Stimulated activated CD4-positive, alpha-beta T cell treated with anti-CD3 and anti-CD28 coated beads, Interleukin-12 subunit alpha, Interleukin-12 subunit beta, amount 100 ng/mL, for 4 hours (primary cell): Measurements from ENCODE around the gene ARHGAP9.
"Not testable (repeated sequence)": the region's sequence is repeated elsewhere in the genome, so short reads cannot be mapped to it uniquely, and the experiment has no call there.

Experiments used
- DNase-seq: peaks from one replicate; pipeline ENCODE4 v3.0.0-alpha.2; 2020

The ARHGAP9 gene

DNA sequence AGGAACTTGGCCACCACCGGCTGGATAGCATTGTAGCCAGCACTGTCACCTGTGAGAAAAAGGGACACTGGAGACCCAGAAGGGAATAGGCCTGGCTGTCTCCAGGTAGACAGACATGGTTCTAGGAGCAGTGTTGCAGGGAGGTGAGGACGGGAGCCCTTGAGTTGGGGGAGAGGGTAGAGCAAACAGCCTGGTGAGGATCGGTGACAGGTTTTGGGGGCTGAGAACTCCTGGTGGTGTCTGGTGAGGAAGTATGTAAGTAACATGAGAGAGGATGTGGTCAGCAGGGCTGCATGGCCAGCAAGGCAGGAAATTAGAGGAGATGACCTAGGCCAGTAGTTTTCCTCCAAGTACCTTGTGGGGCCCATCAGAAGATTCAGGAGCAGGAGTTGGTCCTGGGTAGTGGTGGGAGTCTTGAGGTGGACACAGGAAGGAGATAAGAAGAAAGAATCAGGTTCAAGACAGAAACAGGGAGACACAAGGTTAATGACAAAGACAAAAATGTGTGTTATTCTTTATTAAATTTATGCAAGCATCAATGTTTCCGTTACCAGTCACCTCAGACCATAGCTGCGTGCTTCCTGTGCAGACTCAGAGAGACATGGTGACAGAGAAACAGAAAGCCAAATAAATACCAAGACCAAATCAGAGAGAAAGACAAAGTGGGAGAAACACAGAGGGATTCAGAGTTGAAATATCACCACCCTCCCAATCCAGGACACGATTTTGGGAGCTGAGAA, at the start of gene ARHGAP9:
TSS of gene ARHGAP9 (minus strand) at position 491 of the 740 bp plus-strand sequence. CDS start at position 31, 460 bp downstream.
- DNase-seq: no peak

DNA sequence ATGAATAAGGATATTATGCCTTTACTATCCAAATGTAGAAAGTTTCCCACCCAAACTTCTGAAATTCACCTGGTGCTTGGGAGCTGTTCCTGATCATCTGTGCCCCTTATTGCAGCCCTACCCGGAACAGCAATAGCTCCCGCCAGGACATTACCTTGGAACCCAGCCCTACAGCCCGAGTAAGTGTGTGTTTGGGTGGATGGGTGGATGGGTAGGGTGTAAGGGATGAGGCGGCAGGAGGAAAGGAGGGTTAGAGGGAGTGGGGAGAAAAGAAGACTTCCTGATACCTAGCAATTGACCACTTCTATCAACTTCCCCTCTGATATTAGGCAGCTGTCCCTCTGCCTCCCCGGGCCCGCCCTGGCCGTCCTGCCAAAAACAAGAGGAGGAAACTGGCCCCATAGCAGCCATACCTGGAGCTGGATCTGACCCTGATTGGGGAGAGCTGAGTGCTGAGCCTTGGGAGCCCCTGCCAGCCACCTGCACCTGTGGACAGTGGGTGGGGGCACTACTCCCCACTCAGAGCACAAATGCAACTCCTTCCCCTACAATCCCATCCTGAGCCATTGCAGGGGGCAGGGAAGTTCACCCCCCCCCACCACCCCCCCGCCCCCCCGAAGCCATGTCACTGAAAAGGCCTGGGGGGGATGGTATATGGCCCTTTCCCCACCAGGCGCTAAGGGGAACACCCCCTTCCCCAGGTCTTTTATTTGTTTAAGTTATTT, 49.3 kb upstream of the ARHGAP9 start:
- DNase-seq: no peak

DNA sequence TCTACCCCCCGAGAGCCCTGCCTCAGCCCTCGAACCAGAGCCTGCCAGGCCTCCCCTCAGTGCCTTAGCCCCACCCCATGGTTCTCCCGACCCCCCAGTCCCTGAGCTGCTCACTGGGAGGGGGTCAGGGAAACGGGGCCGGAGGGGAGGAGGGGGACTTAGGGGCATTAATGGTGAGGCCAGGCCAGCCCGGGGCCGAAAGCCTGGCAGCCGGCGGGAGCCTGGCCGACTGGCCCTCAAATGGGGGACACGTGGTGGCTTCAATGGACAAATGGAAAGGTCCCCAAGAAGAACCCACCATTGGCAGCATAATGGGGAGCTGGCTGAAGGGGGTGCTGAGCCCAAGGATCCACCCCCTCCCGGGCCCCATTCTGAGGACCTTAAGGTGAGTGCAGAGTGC, 48.5 kb upstream of the ARHGAP9 start:
- no peak for DNase-seq

DNA sequence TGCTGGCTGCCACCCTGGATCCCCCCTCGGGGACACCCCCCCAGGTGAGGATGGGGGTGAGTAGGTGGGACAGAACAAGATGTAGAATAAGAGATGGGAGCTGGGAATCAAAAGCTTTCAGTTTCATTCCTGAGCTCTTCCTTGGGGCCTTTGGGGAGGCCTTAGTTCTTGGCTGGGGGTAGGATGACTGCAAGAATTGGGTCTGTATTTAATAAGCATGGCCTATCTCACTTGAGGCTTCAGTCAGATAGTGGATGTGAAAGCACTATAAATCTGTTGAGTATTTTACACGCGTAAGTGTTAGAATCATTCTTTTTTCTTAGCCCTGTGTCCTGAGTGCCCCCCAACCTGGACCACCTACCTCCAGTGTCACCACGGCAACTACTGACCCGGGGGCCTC, 47.5 kb upstream of the ARHGAP9 start:
- no peak for DNase-seq

DNA sequence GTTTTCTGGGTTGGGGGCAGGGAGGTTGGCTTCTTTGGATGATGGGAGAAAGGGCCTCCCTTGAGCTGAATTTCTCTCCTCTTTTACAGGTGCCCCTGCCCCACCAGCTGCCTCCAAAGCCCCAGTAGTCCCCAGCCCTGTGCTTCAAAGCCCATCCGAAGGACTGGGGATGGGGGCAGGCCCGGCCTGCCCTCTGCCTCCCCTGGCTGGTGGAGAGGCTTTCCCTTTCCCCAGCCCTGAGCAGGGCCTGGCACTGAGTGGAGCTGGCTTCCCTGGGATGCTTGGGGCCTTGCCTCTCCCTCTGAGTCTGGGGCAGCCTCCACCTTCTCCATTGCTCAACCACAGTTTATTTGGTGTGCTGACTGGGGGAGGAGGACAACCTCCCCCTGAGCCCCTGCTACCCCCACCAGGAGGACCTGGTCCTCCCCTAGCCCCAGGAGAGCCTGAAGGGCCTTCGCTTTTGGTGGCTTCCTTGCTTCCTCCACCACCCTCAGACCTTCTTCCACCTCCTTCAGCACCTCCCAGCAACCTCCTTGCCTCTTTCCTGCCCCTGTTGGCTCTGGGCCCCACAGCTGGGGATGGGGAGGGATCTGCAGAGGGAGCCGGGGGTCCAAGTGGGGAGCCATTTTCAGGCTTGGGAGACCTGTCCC, 46.9 kb upstream of the ARHGAP9 start:
- no peak for DNase-seq

DNA sequence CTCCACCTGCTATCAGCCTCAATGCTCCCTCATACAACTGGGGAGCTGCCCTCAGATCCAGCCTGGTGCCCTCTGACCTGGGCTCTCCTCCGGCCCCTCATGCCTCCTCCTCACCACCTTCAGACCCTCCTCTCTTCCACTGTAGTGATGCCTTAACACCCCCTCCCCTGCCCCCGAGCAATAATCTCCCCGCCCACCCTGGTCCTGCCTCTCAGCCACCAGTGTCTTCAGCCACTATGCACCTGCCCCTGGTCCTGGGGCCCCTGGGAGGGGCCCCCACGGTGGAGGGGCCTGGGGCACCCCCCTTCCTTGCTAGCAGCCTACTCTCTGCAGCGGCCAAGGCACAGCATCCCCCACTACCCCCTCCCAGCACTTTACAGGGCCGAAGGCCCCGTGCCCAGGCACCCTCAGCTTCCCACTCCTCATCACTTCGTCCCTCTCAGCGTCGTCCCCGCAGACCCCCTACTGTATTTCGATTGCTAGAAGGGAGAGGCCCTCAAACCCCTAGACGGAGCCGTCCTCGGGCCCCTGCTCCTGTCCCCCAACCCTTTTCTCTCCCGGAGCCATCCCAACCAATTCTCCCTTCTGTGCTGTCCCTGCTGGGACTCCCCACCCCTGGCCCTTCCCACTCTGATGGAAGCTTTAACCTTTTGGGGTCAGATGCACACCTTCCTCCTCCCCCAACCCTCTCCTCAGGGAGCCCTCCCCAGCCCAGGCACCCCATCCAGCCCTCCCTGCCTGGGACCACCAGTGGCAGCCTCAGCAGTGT, 46.1 kb upstream of the ARHGAP9 start:
- DNase-seq: no peak

DNA sequence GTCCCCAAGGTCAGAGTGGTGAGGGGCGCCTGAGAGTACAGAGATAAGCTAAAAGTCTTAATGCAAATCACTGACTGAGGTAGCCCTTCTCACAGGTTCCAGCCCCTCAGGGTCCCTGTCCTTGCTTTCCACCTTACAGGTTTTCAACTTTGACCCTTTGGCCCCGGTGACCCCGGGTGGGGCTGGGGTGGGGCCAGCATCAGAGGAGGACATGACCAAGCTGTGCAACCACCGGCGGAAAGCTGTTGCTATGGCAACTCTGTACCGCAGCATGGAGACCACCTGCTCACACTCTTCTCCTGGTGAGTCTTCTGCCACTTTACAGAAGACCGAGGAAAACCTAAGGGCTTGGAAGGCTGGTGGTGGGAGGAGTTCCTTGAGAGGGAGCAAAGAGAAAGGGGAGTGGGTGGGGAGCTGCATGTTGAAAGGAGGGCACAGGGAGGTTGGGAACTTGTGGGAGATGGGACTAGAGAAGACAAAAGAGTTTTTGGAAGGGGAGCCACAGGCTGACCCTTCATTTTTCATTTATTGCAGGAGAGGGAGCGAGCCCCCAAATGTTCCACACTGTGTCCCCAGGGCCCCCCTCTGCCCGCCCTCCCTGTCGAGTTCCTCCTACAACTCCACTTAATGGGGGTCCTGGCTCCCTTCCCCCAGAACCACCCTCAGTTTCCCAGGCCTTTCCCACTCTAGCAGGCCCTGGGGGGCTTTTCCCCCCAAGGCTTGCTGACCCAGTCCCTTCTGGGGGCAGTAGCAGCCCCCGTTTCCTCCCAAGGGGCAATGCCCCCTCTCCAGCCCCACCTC, 45.3 kb upstream of the ARHGAP9 start:
- no peak for DNase-seq

DNA sequence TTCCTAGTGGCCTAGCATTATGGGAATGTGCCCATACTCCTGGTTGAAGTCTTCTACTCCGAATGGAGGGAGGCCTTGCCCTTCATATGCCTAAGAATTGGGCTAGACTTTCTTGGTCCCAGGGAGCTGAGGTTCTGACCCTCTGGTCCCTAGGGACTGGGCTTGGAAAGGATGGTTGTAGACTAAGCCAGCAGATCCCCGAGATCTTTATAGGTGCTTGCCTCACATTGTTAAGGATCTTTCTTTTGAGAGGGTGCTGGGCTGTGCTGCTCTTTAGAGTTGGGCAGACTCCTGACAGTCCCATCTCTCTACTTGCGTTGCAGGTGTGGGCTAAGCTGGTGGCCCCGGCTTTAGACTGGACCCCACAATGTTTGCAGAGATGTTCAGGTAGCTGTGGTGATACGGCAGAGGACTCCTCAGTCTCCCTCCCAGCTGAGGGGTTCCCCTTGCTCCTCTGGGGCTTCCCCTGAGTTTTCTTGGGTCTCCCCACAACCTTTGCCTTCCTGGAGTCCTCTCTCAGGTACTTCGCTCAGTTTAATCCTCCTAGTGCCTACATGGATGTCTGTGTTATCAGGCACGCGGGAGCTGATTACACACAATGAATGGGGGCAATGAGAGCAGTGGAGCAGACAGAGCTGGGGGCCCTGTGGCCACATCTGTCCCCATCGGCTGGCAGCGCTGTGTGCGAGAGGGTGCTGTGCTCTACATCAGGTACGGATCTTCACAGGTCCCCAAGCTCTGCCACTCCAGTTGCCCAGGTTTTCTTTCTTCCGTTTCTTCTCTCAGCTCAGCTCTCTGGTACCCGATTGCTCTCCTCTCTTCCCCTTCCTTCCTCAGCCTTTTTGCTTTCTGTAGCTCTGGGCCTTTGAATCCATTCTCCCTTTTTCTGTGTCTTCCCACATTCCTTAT, 44.3 kb upstream of the ARHGAP9 start:
- DNase-seq: no peak

DNA sequence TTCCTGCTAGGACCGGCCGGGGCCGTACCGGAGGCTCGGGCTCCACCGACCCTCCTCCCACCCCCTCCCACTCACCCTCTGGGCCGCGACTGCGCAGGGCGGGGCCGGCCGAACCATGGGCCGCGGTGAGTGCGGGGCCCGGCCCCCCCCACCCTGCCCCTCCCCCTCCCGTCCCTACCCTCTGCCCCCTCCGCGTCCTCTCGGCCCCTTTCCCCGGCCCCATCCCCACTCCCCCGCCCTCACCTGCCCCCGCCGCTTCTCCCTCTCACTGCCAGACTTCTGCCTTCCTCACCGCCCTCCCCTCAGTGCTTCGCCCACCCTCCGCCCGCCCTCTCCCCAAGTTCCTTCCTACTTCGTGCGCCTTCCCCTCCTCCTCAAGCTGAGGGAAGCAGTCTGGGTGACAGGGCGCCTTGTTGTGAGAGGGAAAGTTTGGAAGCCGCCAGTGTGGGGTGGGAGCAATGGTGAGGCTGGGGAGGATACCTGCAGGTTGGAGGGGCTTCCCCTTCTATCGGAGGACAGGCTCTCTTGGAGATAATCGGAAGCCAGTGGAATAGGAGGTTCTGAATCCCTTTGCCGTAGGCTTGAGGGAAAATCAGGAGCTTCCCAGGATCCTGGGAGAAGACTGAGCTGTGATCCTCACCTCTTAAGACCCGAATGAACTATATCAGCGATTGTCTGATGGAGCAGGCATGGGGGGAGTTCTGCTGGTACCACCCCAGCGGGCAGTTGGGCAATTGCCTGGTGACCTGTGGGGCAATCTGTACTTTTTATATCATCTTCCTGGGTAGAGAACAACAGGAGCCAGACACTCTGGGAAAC, 43.4 kb upstream of the ARHGAP9 start:
- peak; percentile 52 for DNase-seq

DNA sequence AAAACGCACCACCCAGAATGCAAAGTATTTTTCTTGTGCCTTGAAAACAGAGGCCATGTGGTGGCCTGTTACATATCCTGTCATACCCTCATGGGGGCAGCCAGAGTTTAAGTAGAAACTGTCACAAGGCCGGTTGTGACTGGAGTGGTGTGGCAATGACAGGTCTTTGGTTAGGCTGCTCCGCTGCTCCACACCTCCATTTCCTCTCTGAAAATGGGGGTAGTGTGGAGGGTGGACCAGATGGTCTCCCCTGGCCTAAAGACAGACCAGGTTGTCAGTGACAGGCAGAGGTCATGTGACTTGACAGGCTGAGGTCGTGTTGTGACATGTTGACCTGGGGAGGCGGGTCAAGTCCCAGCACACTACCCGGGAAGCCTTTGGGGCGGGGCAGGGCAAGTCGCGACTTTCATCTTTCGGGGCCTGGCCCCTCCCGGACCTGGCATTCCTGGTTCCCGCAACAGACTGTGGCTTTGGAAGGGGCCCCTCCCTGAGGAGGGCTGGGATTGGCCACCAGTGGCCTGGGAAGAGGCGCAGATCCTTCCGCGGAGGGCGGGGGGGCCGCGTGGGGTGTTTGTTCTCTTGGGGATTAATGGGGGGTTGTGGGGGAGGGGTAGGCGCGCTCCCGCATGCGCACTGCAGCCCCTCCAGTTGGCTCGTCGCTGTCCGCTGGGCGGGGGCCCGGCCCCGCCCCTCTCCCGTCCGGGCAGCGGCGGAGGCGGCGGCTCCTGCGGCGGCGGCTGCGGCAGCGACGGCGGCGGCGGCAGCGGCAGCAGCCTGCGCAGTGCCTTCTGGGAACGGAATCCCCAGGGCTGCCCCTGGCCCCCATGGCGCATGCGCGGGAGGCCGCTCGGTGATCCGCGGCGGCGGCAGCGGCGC, 42.6 kb upstream of the ARHGAP9 start, which contains the start of gene MBD6:
TSS of gene MBD6 (plus strand) at position 814 of the 876 bp plus-strand sequence. CDS start 1,480 bp downstream, outside the sequence.
- peak; percentile 86 for DNase-seq

DNA sequence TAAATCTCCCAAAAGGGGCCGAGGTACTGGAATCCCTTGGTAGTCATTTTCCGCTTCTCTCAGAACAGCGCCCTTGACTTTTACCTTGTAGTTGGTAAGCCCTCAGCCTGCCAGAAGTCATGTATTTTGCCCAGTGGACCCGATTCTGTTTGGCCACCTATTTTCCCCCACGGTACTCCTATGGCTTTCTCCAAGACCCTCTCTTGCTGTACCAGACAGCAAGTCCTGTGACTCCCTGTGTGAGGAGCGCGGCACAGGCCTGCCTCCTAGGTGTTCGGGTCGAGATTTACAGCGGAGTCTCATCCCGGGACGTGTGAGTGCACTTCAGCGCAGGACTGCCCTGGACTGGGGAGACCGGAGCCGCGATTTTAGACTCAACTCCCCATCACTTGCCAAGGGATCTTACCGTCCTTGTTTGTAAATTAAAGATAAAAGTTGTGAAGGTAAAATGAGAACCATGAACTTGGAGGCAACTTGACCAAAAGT, 41.9 kb upstream of the ARHGAP9 start:
- no peak for DNase-seq

DNA sequence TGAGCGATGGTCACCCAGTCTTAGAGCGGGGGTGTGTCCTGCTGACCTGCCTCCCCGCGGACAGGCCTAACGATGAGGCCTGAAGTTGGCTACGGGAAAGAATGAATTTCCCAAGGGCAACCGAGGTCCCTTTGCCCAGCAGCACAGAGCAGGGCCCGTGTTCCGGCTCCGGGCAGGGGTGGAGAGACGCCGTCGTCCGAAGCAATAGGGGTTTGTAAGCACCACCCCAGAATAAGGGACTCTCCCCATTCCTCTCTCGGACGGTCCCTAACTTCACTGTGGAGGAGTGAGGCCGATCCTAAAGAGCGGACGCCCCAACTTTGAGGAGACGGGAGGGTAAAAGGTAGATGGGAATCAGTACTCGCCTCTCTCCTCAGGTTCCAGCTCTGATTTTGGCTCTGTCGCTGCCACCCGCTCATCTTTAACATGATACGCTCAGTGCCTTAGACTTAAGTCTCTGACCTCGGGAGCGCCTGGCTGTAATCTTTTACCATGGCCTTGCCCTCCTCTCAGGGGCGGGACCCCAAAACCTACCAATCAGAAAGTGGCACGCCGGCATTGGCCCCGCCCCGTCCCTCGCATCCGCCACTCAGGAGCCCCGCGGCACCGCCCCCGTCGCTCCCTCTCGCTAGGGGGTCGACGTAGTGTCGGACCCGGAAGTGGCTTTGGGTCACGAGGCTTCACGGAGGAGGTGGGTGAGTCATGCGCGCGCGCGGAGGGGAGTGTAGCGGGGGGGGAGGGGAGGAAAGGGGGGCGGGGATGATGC, 40.6 kb upstream of the ARHGAP9 start, which contains the start of gene DDIT3:
TSS of gene DDIT3 (minus strand) at position 462 of the 766 bp plus-strand sequence. CDS start 3,108 bp downstream, outside the sequence.
- DNase-seq: peak; percentile 99

DNA sequence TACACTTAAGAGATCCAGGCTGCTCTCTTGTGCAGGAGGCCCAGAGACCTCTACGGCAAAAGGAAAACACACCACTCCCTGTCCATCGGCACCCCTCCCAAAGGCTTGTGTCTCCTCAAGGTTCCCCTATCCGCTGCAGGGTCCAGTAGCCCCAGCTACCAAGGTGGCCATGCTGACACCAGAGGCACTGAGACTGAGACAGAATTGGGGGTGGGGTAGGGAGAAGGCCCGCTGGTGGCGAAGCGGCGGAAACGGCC, 40.1 kb upstream of the ARHGAP9 start:
- no peak for DNase-seq

DNA sequence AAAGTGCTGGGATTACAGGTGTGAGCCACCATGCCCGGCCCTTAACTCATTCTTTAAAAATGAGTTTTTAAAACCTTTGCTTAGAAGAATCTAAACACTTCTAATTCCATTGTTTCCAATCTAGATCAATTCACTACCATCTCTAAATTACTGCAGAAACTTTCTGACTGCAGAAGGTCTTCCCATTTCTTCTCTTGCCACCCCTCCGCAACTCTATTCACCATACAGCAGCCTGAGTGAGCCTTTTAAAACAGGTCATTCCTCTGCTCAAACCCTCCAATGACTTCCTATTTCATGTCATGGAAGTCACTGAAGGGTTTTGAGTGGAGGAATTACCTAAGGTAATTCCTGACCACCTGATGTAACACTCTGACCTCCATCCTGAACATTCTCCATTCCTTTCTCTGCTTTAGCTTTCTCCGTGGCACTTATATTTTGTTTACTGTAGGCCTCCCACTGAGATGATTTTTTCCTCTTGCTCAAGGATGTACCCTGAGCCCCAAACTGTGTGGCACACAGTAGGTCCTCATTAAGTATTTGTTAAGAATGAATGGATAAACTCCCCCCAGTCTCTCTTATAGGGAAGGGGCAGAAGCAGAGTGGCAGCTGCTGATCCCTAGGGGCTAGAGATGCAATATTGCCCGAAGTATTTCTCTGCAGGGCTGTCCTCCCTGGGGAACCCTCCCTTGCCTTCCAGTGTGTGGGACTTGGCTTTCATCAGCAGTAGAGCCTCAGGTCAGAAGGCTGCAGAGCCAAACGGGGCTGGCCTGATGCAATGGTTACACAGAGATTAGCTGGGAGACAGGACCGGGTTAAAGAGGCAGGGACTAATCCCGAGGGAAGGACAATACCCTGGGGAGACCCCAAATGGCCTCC, 39.5 kb upstream of the ARHGAP9 start:
- no peak for DNase-seq

DNA sequence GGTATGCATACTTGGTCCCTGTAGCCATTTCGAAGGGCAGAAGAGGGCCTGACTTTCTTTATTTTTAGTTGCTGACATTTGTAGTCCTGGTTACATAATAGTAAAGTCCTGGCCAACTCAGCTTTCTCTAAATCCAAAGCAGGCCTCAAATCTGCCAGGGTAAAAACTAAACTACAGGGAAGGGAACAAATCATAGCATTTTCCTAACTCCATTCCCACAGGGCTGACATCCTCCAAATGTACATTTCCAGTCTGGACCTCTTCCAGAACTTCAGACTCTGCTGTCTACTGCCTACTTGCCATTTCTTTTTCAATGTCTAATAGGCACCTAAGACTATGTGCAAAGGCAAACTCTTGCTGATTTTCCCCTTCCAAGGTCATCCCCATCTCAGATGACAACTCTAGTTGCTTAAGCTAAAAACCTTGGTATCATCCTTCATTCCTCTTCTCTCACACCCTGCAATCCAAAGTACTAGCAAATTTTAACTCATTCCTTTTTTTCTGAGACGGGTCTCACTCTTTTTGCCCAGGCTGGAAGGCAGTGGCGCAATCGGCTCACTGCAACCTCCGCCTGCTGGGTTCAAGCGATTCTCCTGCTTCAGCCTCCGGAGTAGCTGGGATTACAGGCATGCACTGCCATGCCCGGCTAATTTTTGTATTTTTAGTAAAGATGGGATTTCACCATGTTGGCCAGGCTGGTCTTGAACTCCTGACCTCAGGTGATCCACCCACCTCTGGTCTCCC, 38.7 kb upstream of the ARHGAP9 start:
- no peak for DNase-seq

DNA sequence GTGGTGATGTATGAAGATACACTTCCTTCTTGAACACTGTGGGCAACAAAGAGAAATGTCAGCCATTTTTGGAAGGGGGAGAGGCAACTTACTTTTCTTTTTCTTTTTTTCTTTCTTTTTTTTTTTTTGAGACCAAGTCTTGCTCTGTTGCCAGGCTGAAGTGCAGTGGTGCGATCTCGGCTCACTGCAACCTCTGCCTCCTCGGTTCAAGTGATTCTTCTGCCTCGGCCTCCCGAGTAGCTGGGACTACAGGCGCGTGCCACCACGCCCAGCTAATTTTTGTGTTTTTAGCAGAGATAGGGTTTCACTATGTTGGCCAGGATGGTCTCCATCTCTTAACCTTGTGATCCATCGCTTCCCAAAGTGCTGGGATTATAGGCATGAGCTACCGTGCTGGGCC, 38.1 kb upstream of the ARHGAP9 start:
- not testable (repeated sequence) for DNase-seq
